IMR-90 (cell line): Measurements from ENCODE around the gene HTR3E.

Experiments used
- BHLHE40 ChIP-seq: fragments of 150-350 bp; IDR thresholded peaks from 2 replicates; pipeline ENCODE4 v1.6.1; 2016; ENCODE audit warnings: mild to moderate bottlenecking, low read depth, low read length
- CEBPB ChIP-seq: IDR thresholded peaks from 2 replicates; pipeline ENCODE4 v1.6.1; 2012; ENCODE audit warnings: low read depth, low read length, improper control_type of control experiment
- CHD1 ChIP-seq: IDR thresholded peaks from 2 replicates; pipeline ENCODE4 v1.6.1; 2012; ENCODE audit warnings: low read depth, low read length, improper control_type of control experiment
- CTCF ChIP-seq: conservative IDR thresholded peaks from 2 replicates; pipeline ENCODE4 v1.5.1; 2012; ENCODE audit warnings: mild to moderate bottlenecking, low read depth, low read length, improper control_type of control experiment
- MAZ ChIP-seq: IDR thresholded peaks from 2 replicates; pipeline ENCODE4 v1.6.1; 2012; ENCODE audit warnings: low read depth, mild to moderate bottlenecking, low read length, improper control_type of control experiment, moderate library complexity, borderline replicate concordance
- MXI1 ChIP-seq: IDR thresholded peaks from 2 replicates; pipeline ENCODE4 v1.6.1; 2012; ENCODE audit warnings: low read depth, mild to moderate bottlenecking, low read length, moderate library complexity, borderline replicate concordance
- POLR2A ChIP-seq: IDR thresholded peaks from 2 replicates; pipeline ENCODE4 v1.6.1; 2012; ENCODE audit warnings: mild to moderate bottlenecking, low read depth, low read length
- RAD21 ChIP-seq: IDR thresholded peaks from 2 replicates; pipeline ENCODE4 v1.6.1; 2012; ENCODE audit warnings: low read length, improper control_type of control experiment
- SMC3 ChIP-seq: fragments of 150-350 bp; IDR thresholded peaks from 2 replicates; pipeline ENCODE4 v1.6.1; 2016; ENCODE audit warnings: low read depth, mild to moderate bottlenecking, antibody characterized with exemption, low read length, moderate library complexity
- USF2 ChIP-seq: fragments of 150-350 bp; IDR thresholded peaks from 2 replicates; pipeline ENCODE4 v1.6.1; 2017; ENCODE audit warnings: mild to moderate bottlenecking, antibody characterized with exemption, low read length, low read depth

DNA sequence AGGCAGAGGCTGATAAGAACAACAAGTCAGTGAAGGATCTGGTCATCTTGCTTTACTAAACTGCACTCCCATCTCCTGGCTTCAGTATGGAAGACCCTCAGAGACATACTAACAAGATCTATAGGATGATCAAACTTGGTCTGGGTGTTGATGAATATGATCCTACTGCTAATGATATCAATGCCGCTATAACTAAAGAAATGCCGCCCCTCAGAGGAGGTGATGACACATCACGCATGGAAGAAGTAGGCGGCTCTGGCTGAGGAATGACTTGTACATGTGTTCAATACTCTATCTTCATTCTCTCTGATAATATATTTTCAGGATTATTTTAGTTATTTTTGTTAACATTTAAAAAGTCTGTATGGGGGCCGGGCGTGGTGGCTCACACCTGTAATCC is 20.8 kb downstream of the HTR3E start:
- no peak for TF ChIP-seq CTCF
- TF ChIP-seq POLR2A, result no peak
- no peak for TF ChIP-seq BHLHE40
- no peak for TF ChIP-seq MAZ
- no peak for TF ChIP-seq MXI1
- no peak for TF ChIP-seq RAD21
- no peak for TF ChIP-seq CEBPB
- TF ChIP-seq SMC3, result no peak
- no peak for TF ChIP-seq CHD1
- no peak for TF ChIP-seq USF2
